Transverse colon (tissue), 4 donors: ENCODE results near the gene CYP27A1. TPM values are rescaled to one million over a fixed set of nuclear protein-coding genes. Genes with fewer than 3 reads are reported as not detected.

Experiments
- DNase-seq: peaks from one replicate; pipeline ENCODE4 v3.0.0-alpha.2; 2019
- H3K27ac ChIP-seq, 4 donors: fragments of 200-600 bp; sonication (generic); 2 replicates each; pipeline ENCODE4 v1.5.1; 2016 to 2018; ENCODE audit warnings: inconsistent platforms in 4 of 4
- H3K27me3 ChIP-seq: fragments of 200-600 bp; sonication (generic); 2 replicates; pipeline ENCODE4 v1.5.1; 2017; ENCODE audit warnings: inconsistent platforms
- H3K36me3 ChIP-seq, 4 donors: fragments of 200-600 bp; sonication (generic); 2 replicates each; pipeline ENCODE4 v1.5.1; 2017 to 2019; ENCODE audit warnings: inconsistent platforms in 4 of 4
- H3K4me1 ChIP-seq, 4 donors: fragments of 200-600 bp; sonication (generic); 2 replicates each; pipeline ENCODE4 v1.5.1; 2017 to 2020; ENCODE audit warnings: inconsistent platforms in 4 of 4
- H3K4me3 ChIP-seq, 4 donors: fragments of 200-600 bp; sonication (generic); 1 replicate in 1 of 4; 2 replicates in 3 of 4; pipeline versions ENCODE4 v1.5.1 to v1.6.1; 2017 to 2019; ENCODE audit warnings: inconsistent platforms in 4 of 4
- H3K9me3 ChIP-seq, 2 donors: fragments of 200-600 bp; sonication (generic); 2 replicates each; pipeline ENCODE4 v1.5.1; 2017 to 2019; ENCODE audit warnings: inconsistent platforms in 2 of 2
- EP300 ChIP-seq: sonication (generic); formaldehyde crosslinking; IDR thresholded peaks from one replicate; pipeline ENCODE4 v1.6.1; 2017; ENCODE audit warnings: antibody characterized with exemption, low read depth
- POLR2A ChIP-seq: fragments of 450-650 bp; IDR thresholded peaks from one replicate; pipeline ENCODE4 v1.6.1; 2016; ENCODE audit warnings: antibody characterized with exemption, mild to moderate bottlenecking, moderate library complexity
- POLR2AphosphoS5 ChIP-seq, 3 donors: sonication (generic); formaldehyde crosslinking; IDR thresholded peaks; one replicate each; pipeline ENCODE4 v1.6.1; 2016; ENCODE audit warnings: antibody characterized with exemption in 3 of 3
- WGBS, 2 donors: methylation state at CpG; one replicate each; pipeline ENCODE4 v1.1.5; 2018; ENCODE audit warnings: low coverage in 1 of 2; 5-methylcytosine and 5-hydroxymethylcytosine counted together
- in situ Hi-C, 4 donors: fragments of 200-750 bp; cut with MboI; loops; one replicate each; pipeline versions ENCODE4 v1.15.0 to v1.15.1; 2017; ENCODE audit warnings: low sequenced_read_pairs in 3 of 4, low pct_ligation_motif_present in 1 of 4, low pct_unique_long_range_greater_than_20kb in 1 of 4
- intact Hi-C: fragments of 100-400 bp; cut with DNase I; formaldehyde crosslinking; loops from one replicate; pipeline ENCODE4 v1.15.1; 2023; ENCODE audit warnings: low total_unique reads
- total RNA-seq, 4 donors: library from RNA; depleted of rRNA; stranded (reverse); fragments of >200 nt; gene quantifications; one replicate each; pipeline ENCODE4 v1.1.0, GENCODE V29; 2016
- TF ChIP-seq, protein P1 (sequence below), 5 experiments: fragments of 200-600 bp in 3 of 5; fragments of 450-650 bp in 2 of 5; sonication (generic) in 3 of 5; IDR thresholded peaks; 1 replicate in 2 of 5; 2 replicates in 3 of 5; pipeline ENCODE4 v1.5.1; 2016 to 2017; ENCODE audit warnings: antibody characterized with exemption in 5 of 5, inconsistent platforms in 3 of 5, mild to moderate bottlenecking in 2 of 5, moderate library complexity in 1 of 5

Gene CYP27A1
- total RNA-seq, 4 donors from 2014 or later, result 48.3 to 159 (median 75.5) TPM

DNA sequence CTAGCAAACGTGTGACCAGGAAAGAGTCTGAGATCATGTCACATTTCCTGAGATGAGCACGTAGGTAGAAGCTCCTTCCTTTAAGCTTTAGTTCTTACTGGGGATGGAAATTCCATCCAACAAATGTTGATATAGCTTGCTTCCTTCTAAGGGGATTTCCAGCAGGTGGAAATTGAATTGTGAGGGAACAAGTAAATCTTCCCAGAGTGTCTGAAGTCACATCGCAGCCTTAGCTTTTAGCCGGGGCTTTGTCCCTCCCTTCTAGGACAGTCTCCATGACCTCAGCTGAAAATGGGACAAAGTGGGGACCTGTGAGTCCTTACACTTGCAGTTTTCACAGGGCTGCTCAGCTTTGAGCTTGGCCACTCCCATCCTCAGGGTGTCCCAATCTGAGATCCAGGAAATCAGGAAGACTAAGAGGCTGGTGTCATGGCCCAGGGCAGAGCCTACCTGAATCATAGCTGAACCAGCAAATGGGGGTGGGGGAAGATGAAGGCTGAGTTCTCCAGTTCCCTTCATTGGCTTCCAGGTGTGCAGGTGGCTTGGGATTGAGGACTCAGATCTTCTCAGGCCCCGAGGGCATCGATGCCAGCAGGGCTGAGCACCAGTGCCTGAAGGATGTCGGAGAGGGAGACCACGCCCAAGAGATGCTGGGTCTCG is 41.4 kb downstream of the CYP27A1 start:
- H3K36me3 ChIP-seq, result peaks cover 0 to 3% (median 0%) of the 10 kb centered on the region in 4 donors
- no peak overlapping the region for H3K4me3 ChIP-seq
- H3K27ac ChIP-seq, result no peak overlapping the region
- H3K9me3 ChIP-seq, result no peaks in the 10 kb centered on the region
- in situ Hi-C loops, result no loop called here
- intact Hi-C loops, result loop anchor here (10.0 kb wide), 1 partner anchor 99 kb away; no protein-coding TSS in a partner anchor
- TF ChIP-seq POLR2AphosphoS5 (IDR thresholded peaks at IDR 0.05), result no peak
- TF ChIP-seq POLR2A, result no peak
- TF ChIP-seq EP300, result no peak
- TF ChIP-seq, protein P1, sequence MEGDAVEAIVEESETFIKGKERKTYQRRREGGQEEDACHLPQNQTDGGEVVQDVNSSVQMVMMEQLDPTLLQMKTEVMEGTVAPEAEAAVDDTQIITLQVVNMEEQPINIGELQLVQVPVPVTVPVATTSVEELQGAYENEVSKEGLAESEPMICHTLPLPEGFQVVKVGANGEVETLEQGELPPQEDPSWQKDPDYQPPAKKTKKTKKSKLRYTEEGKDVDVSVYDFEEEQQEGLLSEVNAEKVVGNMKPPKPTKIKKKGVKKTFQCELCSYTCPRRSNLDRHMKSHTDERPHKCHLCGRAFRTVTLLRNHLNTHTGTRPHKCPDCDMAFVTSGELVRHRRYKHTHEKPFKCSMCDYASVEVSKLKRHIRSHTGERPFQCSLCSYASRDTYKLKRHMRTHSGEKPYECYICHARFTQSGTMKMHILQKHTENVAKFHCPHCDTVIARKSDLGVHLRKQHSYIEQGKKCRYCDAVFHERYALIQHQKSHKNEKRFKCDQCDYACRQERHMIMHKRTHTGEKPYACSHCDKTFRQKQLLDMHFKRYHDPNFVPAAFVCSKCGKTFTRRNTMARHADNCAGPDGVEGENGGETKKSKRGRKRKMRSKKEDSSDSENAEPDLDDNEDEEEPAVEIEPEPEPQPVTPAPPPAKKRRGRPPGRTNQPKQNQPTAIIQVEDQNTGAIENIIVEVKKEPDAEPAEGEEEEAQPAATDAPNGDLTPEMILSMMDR (IDR thresholded peaks at IDR 0.05), result no peak
- DNase-seq, result no peak
- no peaks in the 10 kb centered on the region for H3K4me1 ChIP-seq
- H3K27me3 ChIP-seq, result peaks cover 6% of the 10 kb centered on the region
- WGBS, 2 donors, result 60 to 75% methylated on average over 1 to 9 of the region's 9 CpGs

DNA sequence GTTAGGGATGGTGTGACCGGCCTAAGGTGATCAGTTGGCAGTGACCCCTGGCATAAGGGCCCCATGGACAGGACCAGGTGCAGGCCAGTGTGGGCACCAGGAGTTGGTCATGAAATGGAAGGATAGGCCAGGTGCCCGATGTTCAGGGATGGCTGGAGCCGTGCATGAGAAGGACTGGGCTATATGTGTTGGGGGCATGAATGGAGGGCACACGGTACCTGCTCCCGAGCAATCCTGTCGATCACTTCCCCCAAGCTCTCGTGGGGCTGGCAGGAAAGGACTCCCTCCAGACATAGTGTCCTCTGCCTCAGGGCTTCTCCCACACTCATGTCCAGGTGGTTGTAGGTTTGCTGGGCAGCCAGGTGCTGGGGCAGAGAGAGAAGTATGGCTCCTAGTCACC is 42.1 kb downstream of the CYP27A1 start:
- H3K4me3 ChIP-seq, result no peak overlapping the region
- intact Hi-C loops, result loop anchor here (10.0 kb wide), 1 partner anchor 99 kb away; no protein-coding TSS in a partner anchor
- no peaks in the 10 kb centered on the region for H3K36me3 ChIP-seq
- 93% methylated on average over 7 of the region's 7 CpGs; no CpG with 5 or more reads in 1 of the 2 donors for WGBS, 2 donors
- DNase-seq, result no peak
- TF ChIP-seq POLR2AphosphoS5 (IDR thresholded peaks at IDR 0.05), result no peak
- TF ChIP-seq POLR2A, result no peak
- TF ChIP-seq, protein P1 (IDR thresholded peaks at IDR 0.05), result no peak
- TF ChIP-seq EP300, result no peak
- in situ Hi-C loops, result no loop called here
- peaks cover 7% of the 10 kb centered on the region for H3K27me3 ChIP-seq
- no peak overlapping the region for H3K27ac ChIP-seq
- H3K9me3 ChIP-seq, result no peaks in the 10 kb centered on the region
- H3K4me1 ChIP-seq, result no peaks in the 10 kb centered on the region

DNA sequence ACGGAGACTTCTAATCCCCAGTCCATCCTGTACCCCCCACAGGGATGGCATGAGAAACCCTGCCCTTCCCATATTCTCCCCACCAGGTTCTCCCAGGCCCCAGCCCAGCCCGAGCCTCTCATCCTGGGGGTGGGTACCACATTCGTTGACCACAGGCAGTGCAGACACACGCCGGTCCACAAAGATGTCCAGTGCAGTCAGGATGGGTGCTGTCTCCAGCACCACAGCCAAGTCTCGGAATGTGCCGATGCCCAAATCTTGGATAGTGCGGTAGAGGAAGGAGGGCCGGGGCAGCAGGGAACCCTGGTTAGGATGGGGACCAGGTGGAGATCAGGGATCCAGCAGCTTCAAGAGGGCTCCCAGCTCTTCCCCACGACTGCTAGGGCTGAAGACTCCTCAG is 44.8 kb downstream of the CYP27A1 start:
- no peaks in the 10 kb centered on the region for H3K36me3 ChIP-seq
- no peak overlapping the region for H3K4me3 ChIP-seq
- TF ChIP-seq, protein P1 (IDR thresholded peaks at IDR 0.05), result no peak
- TF ChIP-seq POLR2A, result no peak
- no peak for TF ChIP-seq POLR2AphosphoS5 (IDR thresholded peaks at IDR 0.05)
- H3K27me3 ChIP-seq, result peaks cover 7% of the 10 kb centered on the region
- no peak overlapping the region for H3K27ac ChIP-seq
- no peak for DNase-seq
- H3K4me1 ChIP-seq, result no peaks in the 10 kb centered on the region
- intact Hi-C loops (loop anchor here (10.0 kb wide), 1 partner anchor 102 kb away; no protein-coding TSS in a partner anchor), in situ Hi-C loops (loop anchor here in 2 of 4 donors (25.0 kb wide), 2 partner anchors 89 to 114 kb away; partner anchors contain the start of gene TTLL4 (in 1 of the 2))
- WGBS, 2 donors, result 78 to 83% methylated on average over 1 to 10 of the region's 10 CpGs
- H3K9me3 ChIP-seq, result no peaks in the 10 kb centered on the region

DNA sequence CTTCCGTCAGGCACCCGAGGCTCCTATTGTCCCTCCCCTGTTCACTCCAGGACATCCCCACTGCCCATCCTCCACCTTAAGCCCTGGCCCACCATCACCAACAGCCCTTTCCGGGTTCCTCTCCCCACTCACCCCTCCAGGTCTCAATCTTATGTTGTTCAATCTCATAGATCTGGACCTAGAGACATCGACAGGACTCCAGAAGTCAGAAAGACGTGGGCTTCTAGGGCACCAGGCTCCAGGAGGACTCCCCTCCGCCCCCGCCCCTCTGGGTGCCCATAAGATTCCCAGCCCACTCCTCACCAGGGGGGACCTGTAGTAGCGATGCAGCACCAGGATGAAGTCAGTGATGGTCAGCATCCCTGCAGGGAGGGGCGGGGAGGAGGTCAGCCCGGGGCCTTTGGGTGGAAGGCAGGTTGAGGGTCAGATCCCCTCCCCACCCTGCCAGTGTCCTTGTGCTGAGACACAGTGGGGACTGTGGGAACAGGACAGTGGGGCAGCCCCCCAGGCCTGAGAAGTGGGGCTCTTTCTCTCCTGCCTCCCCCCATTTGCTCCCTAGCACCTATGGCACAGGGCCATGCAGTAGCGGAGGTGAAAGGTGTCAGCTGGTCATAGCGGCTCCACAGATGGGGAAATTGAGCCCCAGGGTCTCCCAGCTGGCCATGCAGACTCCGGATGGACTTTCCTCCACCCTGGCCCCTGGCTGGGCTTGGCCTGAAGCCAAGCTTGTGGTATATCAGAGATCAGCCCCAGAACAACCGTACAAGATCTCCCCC is 45.9 kb downstream of the CYP27A1 start:
- Histone ChIP-seq H3K27me3 (peaks cover 8% of the 10 kb centered on the region), H3K27ac (no peak overlapping the region), H3K36me3 (no peaks in the 10 kb centered on the region), H3K4me1 (no peaks in the 10 kb centered on the region), H3K4me3 (no peak overlapping the region), H3K9me3 (no peaks in the 10 kb centered on the region)
- WGBS, 2 donors, result 69 to 79% methylated on average over 2 to 12 of the region's 14 CpGs
- TF ChIP-seq EP300, result no peak
- TF ChIP-seq POLR2A, result no peak
- TF ChIP-seq POLR2AphosphoS5 (IDR thresholded peaks at IDR 0.05), result no peak
- TF ChIP-seq, protein P1 (IDR thresholded peaks at IDR 0.05), result no peak
- DNase-seq, result no peak
- in situ Hi-C loops (loop anchor here in 2 of 4 donors (25.0 kb wide), 2 partner anchors 91 to 116 kb away; partner anchors contain the start of gene TTLL4 (in 1 of the 2)), intact Hi-C loops (loop anchor here (10.0 kb wide), 1 partner anchor 103 kb away; no protein-coding TSS in a partner anchor)
